ENCODE data around the gene SETD1B.

Gene SETD1B

GRCh38 chr12:121779422-121779895 lies 24.4 kb upstream of the SETD1B start:
- Histone ChIP-seq H3K4me1 (peaks cover 71% of the 10 kb centered on the region), H3K9ac (0 out of 2 replicates have a peak overlapping the region, but pooled peaks have one; percentile 11), H4K20me1 (peaks cover 32% of the 10 kb centered on the region), H3K27ac (peak overlapping the region; percentile 30; the same call in 1 of the 2 replicates), H3K9me3 (no peaks in the 10 kb centered on the region), H3K4me3 (no peak overlapping the region), H3K36me3 (peaks cover 46% of the 10 kb centered on the region), H3K4me2 (peak overlapping the region; percentile 52), H3K27me3 (no peaks in the 10 kb centered on the region)
- no peak for TF ChIP-seq Cebpa-rat (IDR thresholded peaks at IDR 0.05)

GRCh38 chr12:121780429-121780828 lies 23.4 kb upstream of the SETD1B start:
- peak overlapping the region; percentile 93 for H3K4me2 ChIP-seq
- no peak overlapping the region; the same call in 1 of the 2 replicates for H3K9ac ChIP-seq
- 0 out of 2 replicates have a peak overlapping the region, but pooled peaks have one; percentile 80 for H3K27ac ChIP-seq
- H3K4me3 ChIP-seq, result no peak overlapping the region
- TF ChIP-seq Cebpa-rat (IDR thresholded peaks at IDR 0.05), result no peak
- no peaks in the 10 kb centered on the region for H3K9me3 ChIP-seq
- peaks cover 46% of the 10 kb centered on the region for H3K36me3 ChIP-seq
- H4K20me1 ChIP-seq, result peaks cover 32% of the 10 kb centered on the region
- peaks cover 63% of the 10 kb centered on the region for H3K4me1 ChIP-seq
- no peaks in the 10 kb centered on the region for H3K27me3 ChIP-seq

- Histone ChIP-seq H3K36me3 (peaks cover 56% of the 10 kb centered on the region), H3K27me3 (no peaks in the 10 kb centered on the region), H4K20me1 (peaks cover 32% of the 10 kb centered on the region), H3K9ac (peak overlapping the region; percentile 68), H3K4me3 (peak overlapping the region; percentile 32), H3K4me1 (peaks cover 56% of the 10 kb centered on the region), H3K9me3 (no peaks in the 10 kb centered on the region), H3K27ac (peak overlapping the region; percentile 80), H3K4me2 (peak overlapping the region; percentile 93)
- no peak for TF ChIP-seq Cebpa-rat (IDR thresholded peaks at IDR 0.05)
Observed at GRCh38 chr12:121781484-121781997, 22.3 kb upstream of the SETD1B start.

GRCh38 chr12:121781998-121782979 lies 21.5 kb upstream of the SETD1B start:
- peak overlapping the region; percentile 68 for H3K9ac ChIP-seq
- peak overlapping the region; percentile 93 for H3K4me2 ChIP-seq
- peaks cover 59% of the 10 kb centered on the region for H3K36me3 ChIP-seq
- H3K27ac ChIP-seq, result peak overlapping the region; percentile 80
- peaks cover 60% of the 10 kb centered on the region for H3K4me1 ChIP-seq
- no peaks in the 10 kb centered on the region for H3K9me3 ChIP-seq
- TF ChIP-seq Cebpa-rat (IDR thresholded peaks at IDR 0.05), result no peak
- H3K27me3 ChIP-seq, result no peaks in the 10 kb centered on the region
- peak overlapping the region; percentile 32 for H3K4me3 ChIP-seq
- H4K20me1 ChIP-seq, result peaks cover 32% of the 10 kb centered on the region

- no peak overlapping the region for H3K27ac ChIP-seq
- H3K4me2 ChIP-seq, result no peak overlapping the region
- TF ChIP-seq Cebpa-rat (IDR thresholded peaks at IDR 0.05), result no peak
Observed at GRCh38 chr12:121783766-121784165, 20.0 kb upstream of the SETD1B start.

GRCh38 chr12:121784460-121784859 lies 19.3 kb upstream of the SETD1B start:
- peaks cover 32% of the 10 kb centered on the region for H4K20me1 ChIP-seq

More at GRCh38 chr12:121783766-121784165, 20.0 kb upstream of the SETD1B start:
- no peak overlapping the region for H3K9ac ChIP-seq
- peaks cover 32% of the 10 kb centered on the region for H4K20me1 ChIP-seq
- H3K9me3 ChIP-seq, result no peaks in the 10 kb centered on the region
- H3K4me3 ChIP-seq, result no peak overlapping the region
- H3K27me3 ChIP-seq, result no peaks in the 10 kb centered on the region
- peaks cover 68% of the 10 kb centered on the region for H3K4me1 ChIP-seq
- H3K36me3 ChIP-seq, result peaks cover 54% of the 10 kb centered on the region

GRCh38 chr12:121786440-121786825 lies 17.4 kb upstream of the SETD1B start:
- no peak overlapping the region for H3K9ac ChIP-seq
- peak overlapping the region; percentile 31; the same call in 1 of the 2 replicates for H3K27ac ChIP-seq
- no peak overlapping the region for H3K4me2 ChIP-seq
- peaks cover 18% of the 10 kb centered on the region for H4K20me1 ChIP-seq
- no peaks in the 10 kb centered on the region for H3K9me3 ChIP-seq
- H3K36me3 ChIP-seq, result peaks cover 30% of the 10 kb centered on the region
- TF ChIP-seq Cebpa-rat (IDR thresholded peaks at IDR 0.05), result no peak
- no peak overlapping the region for H3K4me3 ChIP-seq
- peaks cover 70% of the 10 kb centered on the region for H3K4me1 ChIP-seq
- H3K27me3 ChIP-seq, result no peaks in the 10 kb centered on the region

More at GRCh38 chr12:121784460-121784859, 19.3 kb upstream of the SETD1B start:
- Histone ChIP-seq H3K9me3 (no peaks in the 10 kb centered on the region), H3K27me3 (no peaks in the 10 kb centered on the region), H3K4me3 (no peak overlapping the region), H3K4me1 (peaks cover 68% of the 10 kb centered on the region), H3K9ac (no peak overlapping the region), H3K36me3 (peaks cover 47% of the 10 kb centered on the region), H3K27ac (no peak overlapping the region), H3K4me2 (no peak overlapping the region)
- TF ChIP-seq Cebpa-rat (IDR thresholded peaks at IDR 0.05), result no peak

- Histone ChIP-seq H3K27me3 (no peaks in the 10 kb centered on the region), H3K4me3 (no peak overlapping the region), H3K4me1 (peaks cover 70% of the 10 kb centered on the region), H3K4me2 (peak overlapping the region; percentile 93), H3K9ac (no peak overlapping the region), H3K36me3 (peaks cover 30% of the 10 kb centered on the region), H4K20me1 (peaks cover 18% of the 10 kb centered on the region), H3K9me3 (no peaks in the 10 kb centered on the region), H3K27ac (peak overlapping the region; percentile 95)
- no peak for TF ChIP-seq Cebpa-rat (IDR thresholded peaks at IDR 0.05)
Observed at GRCh38 chr12:121787063-121788025, 16.5 kb upstream of the SETD1B start.
